ENCODE measurements around the gene ASAP2.

ASAP2 gene

GRCh38 chr2:9311488-9311887, 104.9 kb downstream of the ASAP2 start:
- Histone ChIP-seq H3K9me3 (ENCODE audit: control insufficient read depth in 2 of 2, low read length in 2 of 2) (no peaks in the 10 kb centered on the region), H3K4me1 (ENCODE audit: control insufficient read depth in 2 of 2, insufficient read depth in 2 of 2, low read length in 2 of 2) (peaks cover 6 to 13% of the 10 kb centered on the region in 2 donors), H3K9ac (ENCODE audit: low read depth in 1 of 2, low read length in 2 of 2) (no peak overlapping the region), H3K27ac (ENCODE audit: low read depth in 2 of 2, low read length in 2 of 2) (peak overlapping the region; percentile 25 to 27), H3K27me3 (ENCODE audit: control insufficient read depth in 2 of 2, insufficient read depth in 2 of 2, low read length in 2 of 2) (no peaks in the 10 kb centered on the region), H3K36me3 (ENCODE audit: control insufficient read depth in 2 of 2, insufficient read depth in 2 of 2, low read length in 2 of 2) (peaks cover 0 to 2% of the 10 kb centered on the region in 2 donors), H3K4me3 (ENCODE audit: low read length in 2 of 2) (no peak overlapping the region)

GRCh38 chr2:9312591-9312990, 106.0 kb downstream of the ASAP2 start:
- Histone ChIP-seq H3K9ac (ENCODE audit: low read depth in 1 of 2, low read length in 2 of 2) (no peak overlapping the region), H3K4me1 (ENCODE audit: control insufficient read depth in 2 of 2, insufficient read depth in 2 of 2, low read length in 2 of 2) (peaks cover 6 to 13% of the 10 kb centered on the region in 2 donors), H3K27ac (ENCODE audit: low read depth in 2 of 2, low read length in 2 of 2) (no peak overlapping the region), H3K36me3 (ENCODE audit: control insufficient read depth in 2 of 2, insufficient read depth in 2 of 2, low read length in 2 of 2) (no peaks in the 10 kb centered on the region), H3K9me3 (ENCODE audit: control insufficient read depth in 2 of 2, low read length in 2 of 2) (no peaks in the 10 kb centered on the region), H3K27me3 (ENCODE audit: control insufficient read depth in 2 of 2, insufficient read depth in 2 of 2, low read length in 2 of 2) (no peaks in the 10 kb centered on the region), H3K4me3 (ENCODE audit: low read length in 2 of 2) (no peak overlapping the region)

- no peaks in the 10 kb centered on the region for H3K36me3 ChIP-seq (ENCODE audit: control insufficient read depth in 2 of 2, insufficient read depth in 2 of 2, low read length in 2 of 2)
- no peak overlapping the region for H3K9ac ChIP-seq (ENCODE audit: low read depth in 1 of 2, low read length in 2 of 2)
- H3K9me3 ChIP-seq (ENCODE audit: control insufficient read depth in 2 of 2, low read length in 2 of 2) = no peaks in the 10 kb centered on the region
- no peak overlapping the region for H3K27ac ChIP-seq (ENCODE audit: low read depth in 2 of 2, low read length in 2 of 2)
- H3K4me1 ChIP-seq (ENCODE audit: control insufficient read depth in 2 of 2, insufficient read depth in 2 of 2, low read length in 2 of 2) = peaks cover 6 to 13% of the 10 kb centered on the region in 2 donors
- no peak overlapping the region for H3K4me3 ChIP-seq (ENCODE audit: low read length in 2 of 2)
- no peaks in the 10 kb centered on the region for H3K27me3 ChIP-seq (ENCODE audit: control insufficient read depth in 2 of 2, insufficient read depth in 2 of 2, low read length in 2 of 2)
These were observed 106.8 kb downstream of the ASAP2 start for GRCh38 chr2:9313443-9313842.

GRCh38 chr2:9315280-9315847, 108.8 kb downstream of the ASAP2 start:
- Histone ChIP-seq H3K36me3 (ENCODE audit: control insufficient read depth in 2 of 2, insufficient read depth in 2 of 2, low read length in 2 of 2) (no peaks in the 10 kb centered on the region), H3K27ac (ENCODE audit: low read depth in 2 of 2, low read length in 2 of 2) (no peak overlapping the region), H3K4me3 (ENCODE audit: low read length in 2 of 2) (no peak overlapping the region), H3K9me3 (ENCODE audit: control insufficient read depth in 2 of 2, low read length in 2 of 2) (no peaks in the 10 kb centered on the region), H3K27me3 (ENCODE audit: control insufficient read depth in 2 of 2, insufficient read depth in 2 of 2, low read length in 2 of 2) (no peaks in the 10 kb centered on the region), H3K4me1 (ENCODE audit: control insufficient read depth in 2 of 2, insufficient read depth in 2 of 2, low read length in 2 of 2) (peaks cover 8 to 16% of the 10 kb centered on the region in 2 donors), H3K9ac (ENCODE audit: low read depth in 1 of 2, low read length in 2 of 2) (no peak overlapping the region)

GRCh38 chr2:9317559-9317958, 110.9 kb downstream of the ASAP2 start:
- H3K27ac ChIP-seq (ENCODE audit: low read depth in 2 of 2, low read length in 2 of 2) = no peak overlapping the region
- H3K27me3 ChIP-seq (ENCODE audit: control insufficient read depth in 2 of 2, insufficient read depth in 2 of 2, low read length in 2 of 2) = no peaks in the 10 kb centered on the region
- peaks cover 2 to 8% of the 10 kb centered on the region in 2 donors for H3K4me1 ChIP-seq (ENCODE audit: control insufficient read depth in 2 of 2, insufficient read depth in 2 of 2, low read length in 2 of 2)
- H3K4me3 ChIP-seq (ENCODE audit: low read length in 2 of 2) = no peak overlapping the region
- peaks cover 0 to 8% of the 10 kb centered on the region in 2 donors for H3K36me3 ChIP-seq (ENCODE audit: control insufficient read depth in 2 of 2, insufficient read depth in 2 of 2, low read length in 2 of 2)
- H3K9ac ChIP-seq (ENCODE audit: low read depth in 1 of 2, low read length in 2 of 2) = no peak overlapping the region
- H3K9me3 ChIP-seq (ENCODE audit: control insufficient read depth in 2 of 2, low read length in 2 of 2) = no peaks in the 10 kb centered on the region

- H3K36me3 ChIP-seq (ENCODE audit: control insufficient read depth in 2 of 2, insufficient read depth in 2 of 2, low read length in 2 of 2) = peaks cover 7 to 19% of the 10 kb centered on the region in 2 donors
- H3K9me3 ChIP-seq (ENCODE audit: control insufficient read depth in 2 of 2, low read length in 2 of 2) = no peaks in the 10 kb centered on the region
- H3K4me3 ChIP-seq (ENCODE audit: low read length in 2 of 2) = no peak overlapping the region
- H3K27me3 ChIP-seq (ENCODE audit: control insufficient read depth in 2 of 2, insufficient read depth in 2 of 2, low read length in 2 of 2) = no peaks in the 10 kb centered on the region
- H3K27ac ChIP-seq (ENCODE audit: low read depth in 2 of 2, low read length in 2 of 2) = peak overlapping the region in 1 of 2 donors; percentile 38
- H3K4me1 ChIP-seq (ENCODE audit: control insufficient read depth in 2 of 2, insufficient read depth in 2 of 2, low read length in 2 of 2) = peaks cover 2 to 8% of the 10 kb centered on the region in 2 donors
- H3K9ac ChIP-seq (ENCODE audit: low read depth in 1 of 2, low read length in 2 of 2) = no peak overlapping the region
These were observed 112.1 kb downstream of the ASAP2 start for GRCh38 chr2:9318461-9319337.

- no peaks in the 10 kb centered on the region for H3K9me3 ChIP-seq (ENCODE audit: control insufficient read depth in 2 of 2, low read length in 2 of 2)
- no peak overlapping the region for H3K9ac ChIP-seq (ENCODE audit: low read depth in 1 of 2, low read length in 2 of 2)
- no peak overlapping the region for H3K4me3 ChIP-seq (ENCODE audit: low read length in 2 of 2)
- H3K27me3 ChIP-seq (ENCODE audit: control insufficient read depth in 2 of 2, insufficient read depth in 2 of 2, low read length in 2 of 2) = no peaks in the 10 kb centered on the region
- H3K4me1 ChIP-seq (ENCODE audit: control insufficient read depth in 2 of 2, insufficient read depth in 2 of 2, low read length in 2 of 2) = peaks cover 2 to 8% of the 10 kb centered on the region in 2 donors
- H3K27ac ChIP-seq (ENCODE audit: low read depth in 2 of 2, low read length in 2 of 2) = no peak overlapping the region
- H3K36me3 ChIP-seq (ENCODE audit: control insufficient read depth in 2 of 2, insufficient read depth in 2 of 2, low read length in 2 of 2) = peaks cover 10 to 20% of the 10 kb centered on the region in 2 donors
These were observed 112.7 kb downstream of the ASAP2 start for GRCh38 chr2:9319338-9319715.

GRCh38 chr2:9322576-9322975, 116.0 kb downstream of the ASAP2 start:
- H3K27ac ChIP-seq (ENCODE audit: low read depth in 2 of 2, low read length in 2 of 2) = no peak overlapping the region
- H3K9ac ChIP-seq (ENCODE audit: low read depth in 1 of 2, low read length in 2 of 2) = no peak overlapping the region
- peaks cover 13 to 27% of the 10 kb centered on the region in 2 donors for H3K36me3 ChIP-seq (ENCODE audit: control insufficient read depth in 2 of 2, insufficient read depth in 2 of 2, low read length in 2 of 2)
- no peaks in the 10 kb centered on the region for H3K9me3 ChIP-seq (ENCODE audit: control insufficient read depth in 2 of 2, low read length in 2 of 2)
- no peaks in the 10 kb centered on the region for H3K27me3 ChIP-seq (ENCODE audit: control insufficient read depth in 2 of 2, insufficient read depth in 2 of 2, low read length in 2 of 2)
- peaks cover 2 to 9% of the 10 kb centered on the region in 2 donors for H3K4me1 ChIP-seq (ENCODE audit: control insufficient read depth in 2 of 2, insufficient read depth in 2 of 2, low read length in 2 of 2)
- no peak overlapping the region for H3K4me3 ChIP-seq (ENCODE audit: low read length in 2 of 2)

- Histone ChIP-seq H3K9ac (ENCODE audit: low read depth in 1 of 2, low read length in 2 of 2) (no peak overlapping the region), H3K4me3 (ENCODE audit: low read length in 2 of 2) (no peak overlapping the region), H3K36me3 (ENCODE audit: control insufficient read depth in 2 of 2, insufficient read depth in 2 of 2, low read length in 2 of 2) (peaks cover 33 to 35% of the 10 kb centered on the region in 2 donors), H3K9me3 (ENCODE audit: control insufficient read depth in 2 of 2, low read length in 2 of 2) (no peaks in the 10 kb centered on the region), H3K27ac (ENCODE audit: low read depth in 2 of 2, low read length in 2 of 2) (no peak overlapping the region), H3K4me1 (ENCODE audit: control insufficient read depth in 2 of 2, insufficient read depth in 2 of 2, low read length in 2 of 2) (peaks cover 3 to 22% of the 10 kb centered on the region in 2 donors), H3K27me3 (ENCODE audit: control insufficient read depth in 2 of 2, insufficient read depth in 2 of 2, low read length in 2 of 2) (no peaks in the 10 kb centered on the region)
These were observed 118.8 kb downstream of the ASAP2 start for GRCh38 chr2:9325428-9325827.

- Histone ChIP-seq H3K4me1 (ENCODE audit: control insufficient read depth in 2 of 2, insufficient read depth in 2 of 2, low read length in 2 of 2) (peaks cover 3 to 22% of the 10 kb centered on the region in 2 donors), H3K4me3 (ENCODE audit: low read length in 2 of 2) (no peak overlapping the region), H3K9me3 (ENCODE audit: control insufficient read depth in 2 of 2, low read length in 2 of 2) (no peaks in the 10 kb centered on the region), H3K27ac (ENCODE audit: low read depth in 2 of 2, low read length in 2 of 2) (no peak overlapping the region), H3K9ac (ENCODE audit: low read depth in 1 of 2, low read length in 2 of 2) (no peak overlapping the region), H3K27me3 (ENCODE audit: control insufficient read depth in 2 of 2, insufficient read depth in 2 of 2, low read length in 2 of 2) (no peaks in the 10 kb centered on the region), H3K36me3 (ENCODE audit: control insufficient read depth in 2 of 2, insufficient read depth in 2 of 2, low read length in 2 of 2) (peaks cover 29 to 33% of the 10 kb centered on the region in 2 donors)
These were observed 120.4 kb downstream of the ASAP2 start for GRCh38 chr2:9326975-9327374.

All from mucosa of rectum (tissue), 2 donors.